ENCODE results near the gene SLC39A5.
"Not testable (repeated sequence)": the region's sequence is repeated elsewhere in the genome, so short reads cannot be mapped to it uniquely, and the experiment has no call there.

- not testable (repeated sequence) for TF ChIP-seq POLR2A, CTCF (IDR thresholded peaks at IDR 0.05)
Measured at GRCh38 chr12:56284263-56284662, 54.4 kb downstream of the SLC39A5 start.
